IMR-90 (cell line): ENCODE results near the gene RNU6-7.

ENCODE experiments used
- RFX5 ChIP-seq: IDR thresholded peaks from 2 replicates; pipeline ENCODE4 v1.8.0; 2012; ENCODE audit warnings: low read depth, mild to moderate bottlenecking, low read length, moderate library complexity
- SMC3 ChIP-seq: fragments of 150-350 bp; IDR thresholded peaks from 2 replicates; pipeline ENCODE4 v1.6.1; 2016; ENCODE audit warnings: low read depth, mild to moderate bottlenecking, antibody characterized with exemption, low read length, moderate library complexity

- TF ChIP-seq RFX5 (no peak), SMC3 (no peak)
Measured at GRCh38 chr14:32169191-32169590, 32.7 kb upstream of the RNU6-7 start.
